ENCODE data around the gene GNA14.
"Not testable (repeated sequence)": the region's sequence is repeated elsewhere in the genome, so short reads cannot be mapped to it uniquely, and the experiment has no call there.

GNA14 gene

GRCh38 chr9:77640741-77641580 lies 7.2 kb downstream of the GNA14 start:
- no peaks in the 10 kb centered on the region for H3K79me2 ChIP-seq (ENCODE audit: control insufficient read depth, insufficient read depth, low read length, unreplicated experiment)
- H3K4me3 ChIP-seq (ENCODE audit: low read depth, low read length), result no peak overlapping the region
- no peak overlapping the region for H2AFZ ChIP-seq (ENCODE audit: low read length, unreplicated experiment)
- peaks cover 42% of the 10 kb centered on the region for H3K27me3 ChIP-seq (ENCODE audit: insufficient read depth, low read length)
- no peak overlapping the region for H3K27ac ChIP-seq (ENCODE audit: low read depth, low read length)
- H3K36me3 ChIP-seq (ENCODE audit: insufficient read depth, low read length), result no peaks in the 10 kb centered on the region
- H3K4me1 ChIP-seq (ENCODE audit: control insufficient read depth, insufficient read depth, low read length, unreplicated experiment), result no peaks in the 10 kb centered on the region

- no peaks in the 10 kb centered on the region for H3K36me3 ChIP-seq (ENCODE audit: insufficient read depth, low read length)
- H3K4me3 ChIP-seq (ENCODE audit: low read depth, low read length), result no peak overlapping the region
- H3K79me2 ChIP-seq (ENCODE audit: control insufficient read depth, insufficient read depth, low read length, unreplicated experiment), result no peaks in the 10 kb centered on the region
- H3K4me1 ChIP-seq (ENCODE audit: control insufficient read depth, insufficient read depth, low read length, unreplicated experiment), result no peaks in the 10 kb centered on the region
- peaks cover 12% of the 10 kb centered on the region; the same call in 1 of the 2 replicates for H3K27me3 ChIP-seq (ENCODE audit: insufficient read depth, low read length)
- H3K27ac ChIP-seq (ENCODE audit: low read depth, low read length), result no peak overlapping the region
- no peak overlapping the region for H2AFZ ChIP-seq (ENCODE audit: low read length, unreplicated experiment)
These were observed 15.5 kb downstream of the GNA14 start for GRCh38 chr9:77632652-77633051.

GRCh38 chr9:77628864-77629263 lies 19.3 kb downstream of the GNA14 start:
- not testable (repeated sequence) for H3K79me2 ChIP-seq (ENCODE audit: control insufficient read depth, insufficient read depth, low read length, unreplicated experiment); H3K4me1 ChIP-seq (ENCODE audit: control insufficient read depth, insufficient read depth, low read length, unreplicated experiment); H3K27me3 ChIP-seq (ENCODE audit: insufficient read depth, low read length); H3K36me3 ChIP-seq (ENCODE audit: insufficient read depth, low read length); H3K27ac ChIP-seq (ENCODE audit: low read depth, low read length); H2AFZ ChIP-seq (ENCODE audit: low read length, unreplicated experiment); H3K4me3 ChIP-seq (ENCODE audit: low read depth, low read length)

- no peaks in the 10 kb centered on the region for H3K79me2 ChIP-seq (ENCODE audit: control insufficient read depth, insufficient read depth, low read length, unreplicated experiment)
- H3K4me3 ChIP-seq (ENCODE audit: low read depth, low read length), result no peak overlapping the region
- no peak overlapping the region for H2AFZ ChIP-seq (ENCODE audit: low read length, unreplicated experiment)
- no peak overlapping the region for H3K27ac ChIP-seq (ENCODE audit: low read depth, low read length)
- H3K27me3 ChIP-seq (ENCODE audit: insufficient read depth, low read length), result peaks cover 5% of the 10 kb centered on the region; the same call in 1 of the 2 replicates
- peaks cover 5% of the 10 kb centered on the region for H3K4me1 ChIP-seq (ENCODE audit: control insufficient read depth, insufficient read depth, low read length, unreplicated experiment)
- H3K36me3 ChIP-seq (ENCODE audit: insufficient read depth, low read length), result no peaks in the 10 kb centered on the region
These were observed 31.9 kb downstream of the GNA14 start for GRCh38 chr9:77616191-77616590.

- Histone ChIP-seq H3K27me3 (ENCODE audit: insufficient read depth, low read length) (peaks cover 20% of the 10 kb centered on the region), H3K4me3 (ENCODE audit: low read depth, low read length) (no peak overlapping the region), H3K79me2 (ENCODE audit: control insufficient read depth, insufficient read depth, low read length, unreplicated experiment) (no peaks in the 10 kb centered on the region), H2AFZ (ENCODE audit: low read length, unreplicated experiment) (no peak overlapping the region), H3K36me3 (ENCODE audit: insufficient read depth, low read length) (no peaks in the 10 kb centered on the region), H3K27ac (ENCODE audit: low read depth, low read length) (no peak overlapping the region), H3K4me1 (ENCODE audit: control insufficient read depth, insufficient read depth, low read length, unreplicated experiment) (peaks cover 5% of the 10 kb centered on the region)
These were observed 33.5 kb downstream of the GNA14 start for GRCh38 chr9:77614645-77615044.

GRCh38 chr9:77606526-77606925 lies 41.6 kb downstream of the GNA14 start:
- H3K4me3 ChIP-seq (ENCODE audit: low read depth, low read length), result no peak overlapping the region
- no peak overlapping the region for H2AFZ ChIP-seq (ENCODE audit: low read length, unreplicated experiment)
- peaks cover 49% of the 10 kb centered on the region for H3K27me3 ChIP-seq (ENCODE audit: insufficient read depth, low read length)
- H3K36me3 ChIP-seq (ENCODE audit: insufficient read depth, low read length), result no peaks in the 10 kb centered on the region
- no peaks in the 10 kb centered on the region for H3K4me1 ChIP-seq (ENCODE audit: control insufficient read depth, insufficient read depth, low read length, unreplicated experiment)
- no peak overlapping the region for H3K27ac ChIP-seq (ENCODE audit: low read depth, low read length)
- H3K79me2 ChIP-seq (ENCODE audit: control insufficient read depth, insufficient read depth, low read length, unreplicated experiment), result no peaks in the 10 kb centered on the region

GRCh38 chr9:77605449-77606220 lies 42.5 kb downstream of the GNA14 start:
- Histone ChIP-seq H3K4me1 (ENCODE audit: control insufficient read depth, insufficient read depth, low read length, unreplicated experiment) (no peaks in the 10 kb centered on the region), H3K27ac (ENCODE audit: low read depth, low read length) (no peak overlapping the region), H3K27me3 (ENCODE audit: insufficient read depth, low read length) (peaks cover 40% of the 10 kb centered on the region), H3K4me3 (ENCODE audit: low read depth, low read length) (no peak overlapping the region), H3K36me3 (ENCODE audit: insufficient read depth, low read length) (no peaks in the 10 kb centered on the region), H3K79me2 (ENCODE audit: control insufficient read depth, insufficient read depth, low read length, unreplicated experiment) (no peaks in the 10 kb centered on the region), H2AFZ (ENCODE audit: low read length, unreplicated experiment) (no peak overlapping the region)

- Histone ChIP-seq H3K27me3 (ENCODE audit: insufficient read depth, low read length) (peaks cover 27% of the 10 kb centered on the region), H3K4me3 (ENCODE audit: low read depth, low read length) (no peak overlapping the region), H3K4me1 (ENCODE audit: control insufficient read depth, insufficient read depth, low read length, unreplicated experiment) (no peaks in the 10 kb centered on the region), H2AFZ (ENCODE audit: low read length, unreplicated experiment) (no peak overlapping the region), H3K79me2 (ENCODE audit: control insufficient read depth, insufficient read depth, low read length, unreplicated experiment) (no peaks in the 10 kb centered on the region), H3K36me3 (ENCODE audit: insufficient read depth, low read length) (no peaks in the 10 kb centered on the region), H3K27ac (ENCODE audit: low read depth, low read length) (no peak overlapping the region)
These were observed 43.8 kb downstream of the GNA14 start for GRCh38 chr9:77604316-77604715.

- Histone ChIP-seq H2AFZ (ENCODE audit: low read length, unreplicated experiment) (no peak overlapping the region), H3K27ac (ENCODE audit: low read depth, low read length) (no peak overlapping the region), H3K79me2 (ENCODE audit: control insufficient read depth, insufficient read depth, low read length, unreplicated experiment) (no peaks in the 10 kb centered on the region), H3K4me3 (ENCODE audit: low read depth, low read length) (no peak overlapping the region), H3K27me3 (ENCODE audit: insufficient read depth, low read length) (peaks cover 16% of the 10 kb centered on the region), H3K4me1 (ENCODE audit: control insufficient read depth, insufficient read depth, low read length, unreplicated experiment) (peaks cover 5% of the 10 kb centered on the region), H3K36me3 (ENCODE audit: insufficient read depth, low read length) (no peaks in the 10 kb centered on the region)
These were observed 45.3 kb downstream of the GNA14 start for GRCh38 chr9:77602852-77603251.

- H3K4me1 ChIP-seq (ENCODE audit: control insufficient read depth, insufficient read depth, low read length, unreplicated experiment), result peaks cover 5% of the 10 kb centered on the region
- H3K27me3 ChIP-seq (ENCODE audit: insufficient read depth, low read length), result peaks cover 14% of the 10 kb centered on the region
- H3K4me3 ChIP-seq (ENCODE audit: low read depth, low read length), result no peak overlapping the region
- no peak overlapping the region for H2AFZ ChIP-seq (ENCODE audit: low read length, unreplicated experiment)
- H3K36me3 ChIP-seq (ENCODE audit: insufficient read depth, low read length), result no peaks in the 10 kb centered on the region
- H3K79me2 ChIP-seq (ENCODE audit: control insufficient read depth, insufficient read depth, low read length, unreplicated experiment), result no peaks in the 10 kb centered on the region
- no peak overlapping the region for H3K27ac ChIP-seq (ENCODE audit: low read depth, low read length)
These were observed 46.5 kb downstream of the GNA14 start for GRCh38 chr9:77601476-77602099.
